ENCODE measurements around the gene GNAL. TPM values are rescaled to one million over a fixed set of nuclear protein-coding genes. Genes with fewer than 3 reads are reported as not detected.

The GNAL gene
- total RNA-seq, 2 donors from 2014 or later = 2.7 to 4.4 TPM

DNA sequence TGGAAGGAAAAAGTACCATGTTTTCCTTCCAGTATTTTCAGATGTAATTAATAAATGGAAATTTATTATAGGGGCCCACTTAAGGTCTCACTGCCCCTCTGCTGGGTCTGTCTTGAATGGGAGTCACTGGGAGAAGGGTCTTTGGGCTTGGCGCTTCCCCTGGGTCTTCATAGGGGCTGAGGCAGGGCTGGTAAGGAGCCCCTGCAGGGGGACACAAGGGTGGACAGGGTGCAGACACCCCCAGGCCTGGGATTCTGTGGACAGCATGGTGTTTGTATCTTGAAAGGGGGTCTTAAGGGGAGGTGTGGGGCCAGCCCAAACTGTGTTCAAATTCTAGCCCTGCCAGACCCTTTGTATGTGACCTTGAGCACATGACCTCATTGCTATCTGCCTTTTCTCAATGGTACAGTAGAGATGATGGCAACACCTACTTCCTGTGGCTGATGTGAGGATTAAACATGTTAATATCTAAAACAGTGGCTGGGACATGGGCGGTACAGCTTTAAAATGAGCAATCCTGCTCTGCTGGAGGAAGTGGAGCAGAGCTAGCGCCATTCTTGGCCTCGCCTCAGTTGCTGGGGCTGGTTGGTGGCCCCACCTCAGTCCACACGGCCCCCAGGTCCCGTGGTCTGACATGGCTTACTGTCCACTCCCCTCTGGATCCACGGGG, 71.6 kb downstream of the GNAL start:
- Histone ChIP-seq H3K4me3 (no peak overlapping the region), H3K9me3 (no peaks in the 10 kb centered on the region), H3K36me3 (no peaks in the 10 kb centered on the region), H3K27ac (no peak overlapping the region), H3K27me3 (no peaks in the 10 kb centered on the region), H3K4me1 (no peaks in the 10 kb centered on the region)
- DNase-seq (ENCODE audit: low spot score) = no peak
- TF ChIP-seq, protein P1, sequence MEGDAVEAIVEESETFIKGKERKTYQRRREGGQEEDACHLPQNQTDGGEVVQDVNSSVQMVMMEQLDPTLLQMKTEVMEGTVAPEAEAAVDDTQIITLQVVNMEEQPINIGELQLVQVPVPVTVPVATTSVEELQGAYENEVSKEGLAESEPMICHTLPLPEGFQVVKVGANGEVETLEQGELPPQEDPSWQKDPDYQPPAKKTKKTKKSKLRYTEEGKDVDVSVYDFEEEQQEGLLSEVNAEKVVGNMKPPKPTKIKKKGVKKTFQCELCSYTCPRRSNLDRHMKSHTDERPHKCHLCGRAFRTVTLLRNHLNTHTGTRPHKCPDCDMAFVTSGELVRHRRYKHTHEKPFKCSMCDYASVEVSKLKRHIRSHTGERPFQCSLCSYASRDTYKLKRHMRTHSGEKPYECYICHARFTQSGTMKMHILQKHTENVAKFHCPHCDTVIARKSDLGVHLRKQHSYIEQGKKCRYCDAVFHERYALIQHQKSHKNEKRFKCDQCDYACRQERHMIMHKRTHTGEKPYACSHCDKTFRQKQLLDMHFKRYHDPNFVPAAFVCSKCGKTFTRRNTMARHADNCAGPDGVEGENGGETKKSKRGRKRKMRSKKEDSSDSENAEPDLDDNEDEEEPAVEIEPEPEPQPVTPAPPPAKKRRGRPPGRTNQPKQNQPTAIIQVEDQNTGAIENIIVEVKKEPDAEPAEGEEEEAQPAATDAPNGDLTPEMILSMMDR (IDR thresholded peaks at IDR 0.05) = no peak

DNA sequence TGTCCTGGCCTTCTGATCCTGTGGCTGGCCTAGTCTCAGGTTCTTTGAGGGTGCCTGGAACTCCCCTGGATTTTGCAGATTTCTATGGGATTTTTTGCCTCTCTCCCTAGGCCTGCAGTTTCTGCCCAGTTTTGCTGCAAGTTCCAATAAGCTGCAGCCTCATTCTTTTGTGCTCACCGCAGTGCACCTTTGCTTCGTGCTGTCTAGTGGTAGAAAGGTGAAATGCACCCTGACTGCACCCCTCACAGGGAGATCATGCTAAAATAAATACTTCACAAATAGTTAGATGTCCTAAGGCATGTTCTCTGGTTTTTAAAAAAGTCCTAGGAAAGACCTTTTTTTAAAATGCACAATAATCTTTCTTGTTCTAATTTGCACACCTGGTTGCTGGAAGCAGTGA, 72.5 kb downstream of the GNAL start:
- no peaks in the 10 kb centered on the region for H3K9me3 ChIP-seq
- TF ChIP-seq, protein P1 (IDR thresholded peaks at IDR 0.05) = no peak
- H3K4me3 ChIP-seq = no peak overlapping the region
- H3K4me1 ChIP-seq = no peaks in the 10 kb centered on the region
- no peaks in the 10 kb centered on the region for H3K36me3 ChIP-seq
- no peak overlapping the region for H3K27ac ChIP-seq
- DNase-seq (ENCODE audit: low spot score) = no peak
- H3K27me3 ChIP-seq = no peaks in the 10 kb centered on the region

DNA sequence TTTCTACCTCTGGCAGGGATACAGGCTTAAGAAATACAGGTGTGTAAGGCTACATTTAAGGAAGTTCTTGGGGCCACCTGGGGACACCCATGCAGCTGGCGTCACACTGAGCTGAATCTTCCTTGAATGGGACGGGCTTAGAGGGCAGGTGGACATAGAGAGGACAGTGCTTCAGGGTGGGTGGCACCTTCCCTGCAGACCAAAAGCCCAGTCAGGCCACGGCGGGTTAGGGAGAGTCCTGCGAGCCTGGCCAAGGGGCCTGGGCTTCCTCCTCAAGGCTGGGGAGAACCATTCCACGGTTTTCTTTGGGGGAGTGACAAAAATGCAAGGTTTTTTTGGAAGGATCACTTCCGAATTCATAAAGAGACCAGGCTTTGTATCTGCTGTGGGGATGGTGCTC, 73.4 kb downstream of the GNAL start:
- Histone ChIP-seq H3K4me3 (no peak overlapping the region), H3K4me1 (no peaks in the 10 kb centered on the region), H3K27me3 (no peaks in the 10 kb centered on the region), H3K9me3 (no peaks in the 10 kb centered on the region), H3K36me3 (no peaks in the 10 kb centered on the region), H3K27ac (no peak overlapping the region)
- TF ChIP-seq, protein P1 (IDR thresholded peaks at IDR 0.05) = no peak
- DNase-seq (ENCODE audit: low spot score) = no peak

DNA sequence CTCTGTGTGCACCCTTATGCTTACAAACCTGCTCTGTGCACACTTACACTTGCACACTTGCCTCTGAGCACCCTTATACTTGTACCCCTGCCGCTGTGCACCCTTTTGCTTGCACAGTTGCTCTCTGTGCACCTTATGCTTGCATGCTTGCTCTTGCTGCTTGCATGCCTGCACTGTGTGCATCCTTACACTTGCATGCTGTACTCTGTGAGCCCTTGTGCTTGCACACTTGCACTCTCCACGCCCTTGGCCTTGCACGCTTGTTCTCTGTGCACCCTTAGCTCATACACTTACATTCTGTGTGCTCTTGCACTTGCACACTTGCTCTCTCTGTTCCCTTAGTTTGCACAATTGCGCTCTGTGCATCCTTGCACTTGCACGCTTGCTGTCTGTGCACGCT, 78.3 kb downstream of the GNAL start:
- no peaks in the 10 kb centered on the region for H3K36me3 ChIP-seq
- no peaks in the 10 kb centered on the region for H3K27me3 ChIP-seq
- no peak for DNase-seq (ENCODE audit: low spot score)
- H3K4me3 ChIP-seq = no peak overlapping the region
- H3K4me1 ChIP-seq = no peaks in the 10 kb centered on the region
- no peak overlapping the region for H3K27ac ChIP-seq
- TF ChIP-seq, protein P1 (IDR thresholded peaks at IDR 0.05) = no peak
- H3K9me3 ChIP-seq = no peaks in the 10 kb centered on the region

DNA sequence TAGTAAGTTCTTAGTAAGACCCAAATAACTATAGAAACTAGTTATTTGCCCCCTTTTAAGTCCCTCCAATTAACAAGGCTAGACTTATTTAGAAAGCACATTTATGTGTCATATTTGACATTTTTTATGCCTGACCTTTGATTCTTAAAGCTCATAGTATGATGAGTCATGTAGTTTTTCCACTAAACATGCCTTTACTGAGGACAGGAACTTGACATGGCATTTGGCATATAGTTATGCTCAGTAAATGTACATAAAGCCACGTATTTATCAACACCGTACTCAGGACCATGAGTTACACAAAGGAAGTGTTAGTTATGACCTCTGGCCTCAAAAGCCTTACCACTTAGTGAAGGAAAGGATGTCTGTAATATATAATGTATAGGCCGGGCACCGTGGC, 78.9 kb downstream of the GNAL start:
- no peaks in the 10 kb centered on the region for H3K9me3 ChIP-seq

More for the DNA sequence above, 78.9 kb downstream of the GNAL start:
- Histone ChIP-seq H3K27ac (no peak overlapping the region), H3K4me3 (no peak overlapping the region), H3K4me1 (no peaks in the 10 kb centered on the region), H3K36me3 (no peaks in the 10 kb centered on the region), H3K27me3 (no peaks in the 10 kb centered on the region)
- no peak for DNase-seq (ENCODE audit: low spot score)
- TF ChIP-seq, protein P1 (IDR thresholded peaks at IDR 0.05) = no peak

All from right atrium auricular region (tissue), 2 donors.